Prostate gland (tissue), 1 donor: ENCODE measurements around the gene CYP4V2.
"Not testable (repeated sequence)": the region's sequence is repeated elsewhere in the genome, so short reads cannot be mapped to it uniquely, and the experiment has no call there.

Experiments used
- POLR2A ChIP-seq: fragments of 450-650 bp; IDR thresholded peaks from one replicate; pipeline ENCODE4 v1.6.1; 2016; ENCODE audit warnings: antibody characterized with exemption, mild to moderate bottlenecking
- POLR2AphosphoS5 ChIP-seq: sonication (generic); formaldehyde crosslinking; IDR thresholded peaks from one replicate; pipeline ENCODE4 v1.6.1; 2017; ENCODE audit warnings: antibody characterized with exemption

- not testable (repeated sequence) for TF ChIP-seq POLR2AphosphoS5, POLR2A
Observed at GRCh38 chr4:186242031-186242430, 50.7 kb downstream of the CYP4V2 start.
